ENCODE measurements around the gene TM9SF4.

The TM9SF4 gene

GRCh38 chr20:32155017-32155981, 45.8 kb downstream of the TM9SF4 start:
- Histone ChIP-seq H3K27me3 (ENCODE audit: control insufficient read depth, insufficient read depth, low read length) (no peaks in the 10 kb centered on the region), H3K4me1 (ENCODE audit: control insufficient read depth, insufficient read depth, low read length) (no peaks in the 10 kb centered on the region), H3K27ac (ENCODE audit: low read depth, low read length) (no peak overlapping the region), H3K4me3 (ENCODE audit: low read length) (no peak overlapping the region), H3K36me3 (ENCODE audit: control insufficient read depth, insufficient read depth, low read length) (peaks cover 33% of the 10 kb centered on the region), H3K9ac (ENCODE audit: low read length) (no peak overlapping the region)

DNA sequence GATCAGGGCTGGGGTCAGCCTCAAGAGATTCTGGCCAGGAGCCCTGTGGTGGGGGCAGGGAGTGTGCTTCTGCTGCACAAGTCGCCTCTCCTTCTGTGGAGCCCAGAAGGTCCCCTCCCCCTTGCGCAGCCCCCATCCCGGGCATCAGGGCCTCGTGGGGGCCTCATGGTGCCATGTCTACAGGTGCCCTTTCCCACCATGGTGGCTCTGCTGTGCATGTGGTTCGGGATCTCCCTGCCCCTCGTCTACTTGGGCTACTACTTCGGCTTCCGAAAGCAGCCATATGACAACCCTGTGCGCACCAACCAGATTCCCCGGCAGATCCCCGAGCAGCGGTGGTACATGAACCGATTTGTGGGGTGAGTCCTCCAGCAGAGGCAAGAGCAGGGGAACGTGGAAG, 48.1 kb downstream of the TM9SF4 start:
- Histone ChIP-seq H3K27ac (ENCODE audit: low read depth, low read length) (no peak overlapping the region), H3K4me3 (ENCODE audit: low read length) (no peak overlapping the region), H3K4me1 (ENCODE audit: control insufficient read depth, insufficient read depth, low read length) (no peaks in the 10 kb centered on the region), H3K36me3 (ENCODE audit: control insufficient read depth, insufficient read depth, low read length) (peaks cover 36% of the 10 kb centered on the region), H3K27me3 (ENCODE audit: control insufficient read depth, insufficient read depth, low read length) (no peaks in the 10 kb centered on the region), H3K9ac (ENCODE audit: low read length) (no peak overlapping the region)

- Histone ChIP-seq H3K27ac (ENCODE audit: low read depth, low read length) (no peak overlapping the region), H3K36me3 (ENCODE audit: control insufficient read depth, insufficient read depth, low read length) (peaks cover 33% of the 10 kb centered on the region), H3K4me1 (ENCODE audit: control insufficient read depth, insufficient read depth, low read length) (no peaks in the 10 kb centered on the region), H3K9ac (ENCODE audit: low read length) (no peak overlapping the region), H3K4me3 (ENCODE audit: low read length) (no peak overlapping the region), H3K27me3 (ENCODE audit: control insufficient read depth, insufficient read depth, low read length) (no peaks in the 10 kb centered on the region)
Measured at GRCh38 chr20:32158351-32158750, 48.8 kb downstream of the TM9SF4 start.

GRCh38 chr20:32158943-32159660, 49.6 kb downstream of the TM9SF4 start:
- Histone ChIP-seq H3K27ac (ENCODE audit: low read depth, low read length) (no peak overlapping the region), H3K4me1 (ENCODE audit: control insufficient read depth, insufficient read depth, low read length) (no peaks in the 10 kb centered on the region), H3K9ac (ENCODE audit: low read length) (no peak overlapping the region), H3K4me3 (ENCODE audit: low read length) (no peak overlapping the region), H3K27me3 (ENCODE audit: control insufficient read depth, insufficient read depth, low read length) (no peaks in the 10 kb centered on the region), H3K36me3 (ENCODE audit: control insufficient read depth, insufficient read depth, low read length) (peaks cover 30% of the 10 kb centered on the region)

DNA sequence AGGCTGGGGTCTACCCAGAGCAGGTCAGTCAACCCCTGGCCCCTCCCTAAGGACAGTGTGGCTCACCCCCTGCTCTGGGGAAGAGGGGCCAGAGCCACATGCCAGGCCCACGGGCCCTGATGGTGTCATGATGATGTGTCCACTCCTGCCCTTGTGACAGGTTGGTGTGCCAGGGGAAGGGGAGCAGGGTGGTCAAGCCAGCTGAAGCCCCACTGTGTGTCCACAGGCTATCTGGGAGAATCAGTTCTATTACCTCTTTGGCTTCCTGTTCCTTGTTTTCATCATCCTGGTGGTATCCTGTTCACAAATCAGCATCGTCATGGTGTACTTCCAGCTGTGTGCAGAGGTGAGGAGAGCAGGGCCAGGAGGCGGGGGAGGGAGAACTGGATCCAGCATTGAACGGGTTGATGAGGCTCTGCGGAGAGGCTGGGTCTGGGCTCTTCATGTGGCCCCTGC, 50.3 kb downstream of the TM9SF4 start:
- Histone ChIP-seq H3K4me3 (ENCODE audit: low read length) (no peak overlapping the region), H3K36me3 (ENCODE audit: control insufficient read depth, insufficient read depth, low read length) (peaks cover 30% of the 10 kb centered on the region), H3K4me1 (ENCODE audit: control insufficient read depth, insufficient read depth, low read length) (no peaks in the 10 kb centered on the region), H3K27me3 (ENCODE audit: control insufficient read depth, insufficient read depth, low read length) (no peaks in the 10 kb centered on the region), H3K9ac (ENCODE audit: low read length) (no peak overlapping the region), H3K27ac (ENCODE audit: low read depth, low read length) (no peak overlapping the region)

DNA sequence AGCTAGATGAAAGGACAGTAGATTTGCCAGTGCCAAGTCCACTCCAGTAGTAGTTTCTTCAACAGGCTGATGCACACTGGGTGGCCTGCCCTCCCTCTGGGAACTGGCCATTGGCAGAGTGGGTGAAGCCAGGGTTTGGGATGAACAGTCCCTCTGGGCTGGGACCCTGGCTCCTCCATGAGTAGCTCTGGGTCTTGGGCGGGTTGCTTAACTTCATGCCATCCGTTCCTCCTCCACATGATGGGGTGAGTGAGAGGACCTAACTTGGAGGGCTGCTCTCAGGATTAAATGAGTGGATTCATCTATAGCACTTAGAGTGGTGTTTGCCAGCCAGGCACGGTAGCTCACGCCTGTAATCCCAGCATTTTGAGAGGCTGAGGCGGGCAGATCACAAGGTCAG, 50.8 kb downstream of the TM9SF4 start:
- Histone ChIP-seq H3K36me3 (ENCODE audit: control insufficient read depth, insufficient read depth, low read length) (peaks cover 36% of the 10 kb centered on the region), H3K9ac (ENCODE audit: low read length) (no peak overlapping the region), H3K27ac (ENCODE audit: low read depth, low read length) (no peak overlapping the region), H3K27me3 (ENCODE audit: control insufficient read depth, insufficient read depth, low read length) (no peaks in the 10 kb centered on the region), H3K4me3 (ENCODE audit: low read length) (no peak overlapping the region), H3K4me1 (ENCODE audit: control insufficient read depth, insufficient read depth, low read length) (no peaks in the 10 kb centered on the region)

DNA sequence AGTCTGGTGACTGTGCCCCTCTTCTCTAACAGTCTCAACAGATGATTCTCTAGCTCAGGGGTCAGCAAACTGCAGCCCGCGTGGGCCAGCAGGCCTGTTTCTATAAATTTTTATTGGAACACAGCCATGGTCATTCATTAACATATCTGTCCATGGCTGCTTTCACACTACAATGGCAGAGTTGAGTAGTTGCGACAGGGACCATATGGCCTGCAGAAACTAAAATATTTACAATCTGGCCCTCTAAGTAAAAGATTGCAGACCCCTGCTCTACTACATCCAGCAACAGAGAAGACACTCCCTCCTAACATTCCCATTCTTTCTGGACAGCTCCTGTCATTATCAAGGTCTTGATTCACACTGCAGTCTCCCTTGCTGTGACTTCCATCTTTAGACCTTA, 52.8 kb downstream of the TM9SF4 start:
- Histone ChIP-seq H3K4me3 (ENCODE audit: low read length) (no peak overlapping the region), H3K27me3 (ENCODE audit: control insufficient read depth, insufficient read depth, low read length) (no peaks in the 10 kb centered on the region), H3K9ac (ENCODE audit: low read length) (no peak overlapping the region), H3K27ac (ENCODE audit: low read depth, low read length) (no peak overlapping the region), H3K4me1 (ENCODE audit: control insufficient read depth, insufficient read depth, low read length) (no peaks in the 10 kb centered on the region), H3K36me3 (ENCODE audit: control insufficient read depth, insufficient read depth, low read length) (peaks cover 48% of the 10 kb centered on the region)

GRCh38 chr20:32163951-32164350, 54.4 kb downstream of the TM9SF4 start:
- Histone ChIP-seq H3K4me3 (ENCODE audit: low read length) (no peak overlapping the region), H3K9ac (ENCODE audit: low read length) (no peak overlapping the region), H3K27ac (ENCODE audit: low read depth, low read length) (no peak overlapping the region), H3K36me3 (ENCODE audit: control insufficient read depth, insufficient read depth, low read length) (peaks cover 43% of the 10 kb centered on the region), H3K27me3 (ENCODE audit: control insufficient read depth, insufficient read depth, low read length) (no peaks in the 10 kb centered on the region), H3K4me1 (ENCODE audit: control insufficient read depth, insufficient read depth, low read length) (no peaks in the 10 kb centered on the region)

DNA sequence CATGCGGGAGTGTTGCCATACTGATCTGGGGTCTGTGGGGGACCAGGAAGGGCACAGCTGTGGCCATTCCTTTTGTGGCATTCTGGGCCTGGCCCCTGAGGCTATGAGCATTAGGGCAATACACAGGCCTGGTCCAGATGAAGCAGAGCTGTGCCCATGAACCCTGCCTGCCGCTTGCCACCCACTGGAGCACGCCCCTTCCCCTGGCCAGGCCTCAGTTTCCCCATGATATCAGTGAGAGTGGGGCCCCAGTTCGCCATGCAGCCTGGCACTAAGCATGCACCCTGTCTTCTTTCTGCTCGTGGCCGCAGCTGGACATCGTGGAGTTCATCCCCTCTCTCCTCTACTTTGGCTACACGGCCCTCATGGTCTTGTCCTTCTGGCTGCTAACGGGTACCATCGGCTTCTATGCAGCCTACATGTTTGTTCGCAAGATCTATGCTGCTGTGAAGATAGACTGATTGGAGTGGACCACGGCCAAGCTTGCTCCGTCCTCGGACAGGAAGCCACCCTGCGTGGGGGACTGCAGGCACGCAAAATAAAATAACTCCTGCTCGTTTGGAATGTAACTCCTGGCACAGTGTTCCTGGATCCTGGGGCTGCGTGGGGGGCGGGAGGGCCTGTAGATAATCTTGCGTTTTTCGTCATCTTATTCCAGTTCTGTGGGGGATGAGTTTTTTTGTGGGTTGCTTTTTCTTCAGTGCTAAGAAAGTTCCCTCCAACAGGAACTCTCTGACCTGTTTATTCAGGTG, 55.6 kb downstream of the TM9SF4 start:
- Histone ChIP-seq H3K36me3 (ENCODE audit: control insufficient read depth, insufficient read depth, low read length) (peaks cover 36% of the 10 kb centered on the region), H3K4me3 (ENCODE audit: low read length) (no peak overlapping the region), H3K4me1 (ENCODE audit: control insufficient read depth, insufficient read depth, low read length) (no peaks in the 10 kb centered on the region), H3K27me3 (ENCODE audit: control insufficient read depth, insufficient read depth, low read length) (no peaks in the 10 kb centered on the region), H3K9ac (ENCODE audit: low read length) (no peak overlapping the region), H3K27ac (ENCODE audit: low read depth, low read length) (no peak overlapping the region)

DNA sequence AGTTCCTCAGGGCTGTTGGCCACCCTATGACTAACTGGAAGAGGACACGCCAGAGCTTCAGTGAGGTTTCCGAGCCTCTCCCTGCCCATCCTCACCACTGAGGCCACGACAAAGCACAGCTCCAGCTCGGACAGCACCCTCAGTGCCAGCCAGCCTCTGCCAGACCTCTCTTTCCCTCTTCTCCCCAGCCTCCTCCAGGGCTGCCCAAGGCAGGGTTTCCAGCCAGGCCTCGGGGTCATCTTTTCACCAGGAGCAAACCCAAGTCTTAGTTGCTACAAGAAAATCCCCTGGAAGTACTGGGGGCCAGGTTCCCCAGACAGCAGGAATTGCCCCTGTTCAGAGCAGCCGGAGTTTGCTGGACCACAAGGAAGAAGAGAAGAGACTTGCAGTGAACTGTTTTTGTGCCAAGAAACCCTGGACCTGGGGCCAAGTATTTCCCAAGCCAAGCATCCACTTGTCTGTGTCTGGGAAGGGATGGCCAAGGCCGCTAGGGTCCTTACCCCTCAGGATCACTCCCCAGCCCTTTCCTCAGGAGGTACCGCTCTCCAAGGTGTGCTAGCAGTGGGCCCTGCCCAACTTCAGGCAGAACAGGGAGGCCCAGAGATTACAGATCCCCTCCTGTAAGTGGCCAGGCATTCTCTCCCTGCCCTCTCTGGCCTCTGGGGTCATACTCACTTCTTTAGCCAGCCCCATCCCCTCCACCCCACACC, 56.5 kb downstream of the TM9SF4 start:
- Histone ChIP-seq H3K27me3 (ENCODE audit: control insufficient read depth, insufficient read depth, low read length) (no peaks in the 10 kb centered on the region), H3K27ac (ENCODE audit: low read depth, low read length) (no peak overlapping the region), H3K9ac (ENCODE audit: low read length) (no peak overlapping the region), H3K36me3 (ENCODE audit: control insufficient read depth, insufficient read depth, low read length) (peaks cover 33% of the 10 kb centered on the region), H3K4me3 (ENCODE audit: low read length) (no peak overlapping the region), H3K4me1 (ENCODE audit: control insufficient read depth, insufficient read depth, low read length) (no peaks in the 10 kb centered on the region)

DNA sequence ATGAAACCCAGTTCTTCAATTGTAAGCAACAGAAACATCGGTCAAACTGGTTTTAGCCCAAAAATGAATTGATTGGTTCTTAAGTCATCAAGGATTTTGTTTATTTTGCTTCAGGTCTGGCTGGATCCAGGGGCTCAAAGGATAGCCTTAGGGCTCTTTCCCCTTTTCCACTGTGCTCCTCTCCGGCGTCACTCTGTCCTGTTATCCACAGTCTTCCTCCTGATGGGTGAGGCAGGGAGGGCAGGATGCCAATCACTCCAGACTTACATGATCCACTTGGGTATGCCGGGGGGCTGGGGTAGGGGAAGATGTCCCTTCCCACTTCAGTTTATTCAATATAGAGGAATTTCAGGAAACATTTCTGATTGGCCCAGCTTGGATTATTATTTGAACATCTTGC, 58.0 kb downstream of the TM9SF4 start:
- no peak overlapping the region for H3K27ac ChIP-seq (ENCODE audit: low read depth, low read length)
- no peak overlapping the region for H3K4me3 ChIP-seq (ENCODE audit: low read length)
- H3K9ac ChIP-seq (ENCODE audit: low read length), result no peak overlapping the region
- H3K36me3 ChIP-seq (ENCODE audit: control insufficient read depth, insufficient read depth, low read length), result peaks cover 22% of the 10 kb centered on the region
- H3K27me3 ChIP-seq (ENCODE audit: control insufficient read depth, insufficient read depth, low read length), result no peaks in the 10 kb centered on the region
- no peaks in the 10 kb centered on the region for H3K4me1 ChIP-seq (ENCODE audit: control insufficient read depth, insufficient read depth, low read length)
